Measurements from ENCODE around the gene SANBR.

- TF ChIP-seq CTCF (IDR thresholded peaks at IDR 0.05) (no peak), POLR2A (IDR thresholded peaks at IDR 0.05) (no peak)
Measured at GRCh38 chr2:61021228-61021660, 44.4 kb upstream of the SANBR start.
